IPS DF 19.7 (cell line): ENCODE measurements around the gene PDE2A.

Experiments
- DNase-seq: peaks from one replicate; pipeline ENCODE4 v3.0.0-alpha.2; 2013; ENCODE audit warnings: low read depth, low spot score

Gene PDE2A

DNA sequence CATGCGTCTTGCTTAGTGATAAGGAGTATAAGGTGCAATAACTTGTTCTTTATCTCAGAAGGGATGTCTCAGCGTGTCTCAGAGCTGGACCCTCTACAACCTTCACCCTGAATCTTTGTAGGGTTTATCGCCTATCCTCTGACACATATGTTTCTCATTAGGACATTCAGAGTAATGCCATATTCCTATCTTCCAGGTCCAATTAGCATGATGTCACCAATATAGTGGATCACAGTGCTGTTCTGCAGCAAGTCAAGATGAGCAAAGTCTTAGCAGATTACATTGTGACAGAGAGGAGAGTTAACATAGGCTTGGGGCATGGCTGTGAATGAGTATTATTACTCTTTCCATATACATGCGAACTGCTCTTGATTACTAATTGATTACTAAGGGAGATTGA, 129.6 kb downstream of the PDE2A start:
- DNase-seq = no peak

DNA sequence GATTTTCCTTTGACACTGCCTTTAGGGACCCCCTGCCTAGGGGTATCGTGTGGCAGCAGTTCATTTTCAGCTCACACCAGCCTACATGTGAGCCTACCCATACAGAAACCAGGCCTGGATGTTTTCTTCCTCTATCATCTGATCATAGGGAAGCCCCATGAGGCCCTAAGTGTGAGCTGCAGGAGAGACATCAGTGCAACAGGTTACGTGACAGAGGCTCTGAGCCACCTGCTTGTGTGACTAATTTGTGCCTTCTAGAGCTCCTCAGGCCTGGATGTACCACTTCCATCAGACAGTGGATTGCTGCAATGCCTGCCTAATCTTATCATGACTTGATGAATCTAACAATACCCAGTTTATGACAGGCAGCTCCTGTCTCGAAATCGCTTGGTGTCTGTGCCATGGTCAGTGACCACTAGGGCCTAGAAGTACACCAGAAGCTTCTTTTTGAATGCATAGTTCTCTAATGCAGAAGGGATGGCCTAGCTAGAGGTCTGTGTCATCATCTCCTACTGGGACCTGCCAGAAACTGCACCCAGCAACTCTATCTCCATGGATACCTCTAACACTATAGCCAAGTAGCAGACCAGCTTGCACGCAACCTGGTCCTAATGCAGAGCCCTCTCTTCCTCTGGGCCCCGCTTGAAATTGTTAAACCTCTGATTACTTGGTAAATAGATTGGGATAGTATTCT, 130.2 kb downstream of the PDE2A start:
- DNase-seq = no peak

DNA sequence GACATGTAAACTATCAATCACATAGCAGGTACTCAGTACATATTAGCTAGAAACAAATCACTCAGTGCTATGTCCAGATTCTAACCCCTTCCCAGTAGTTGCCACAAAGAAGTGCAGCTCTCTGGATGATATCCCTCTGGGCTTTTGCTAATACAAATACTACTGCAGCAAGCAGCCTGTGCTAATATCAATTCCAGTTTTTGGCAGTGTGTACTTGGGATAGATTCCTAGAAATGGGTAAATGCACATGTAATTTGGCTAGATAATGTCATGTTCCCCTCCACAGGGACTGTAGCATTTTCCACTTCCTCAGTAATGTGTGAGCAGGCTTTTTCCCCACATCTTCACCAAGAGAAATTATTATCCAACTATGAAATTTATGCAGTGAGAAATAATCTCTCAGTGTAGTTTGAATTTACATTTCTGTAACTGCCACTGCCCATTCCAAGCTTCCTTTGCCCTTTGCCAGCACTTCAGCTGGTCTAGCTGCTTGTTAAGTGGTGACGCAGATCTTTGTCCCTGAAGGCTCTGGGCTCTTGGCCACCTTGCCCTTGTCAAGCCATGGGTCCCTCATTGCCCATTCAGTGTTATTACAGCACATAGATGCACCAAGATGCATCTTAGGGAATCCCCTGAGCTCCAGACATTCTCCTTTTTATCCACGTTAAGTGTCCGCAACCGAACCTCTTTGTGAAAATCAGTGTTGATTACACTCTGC, 132.8 kb downstream of the PDE2A start:
- no peak for DNase-seq

DNA sequence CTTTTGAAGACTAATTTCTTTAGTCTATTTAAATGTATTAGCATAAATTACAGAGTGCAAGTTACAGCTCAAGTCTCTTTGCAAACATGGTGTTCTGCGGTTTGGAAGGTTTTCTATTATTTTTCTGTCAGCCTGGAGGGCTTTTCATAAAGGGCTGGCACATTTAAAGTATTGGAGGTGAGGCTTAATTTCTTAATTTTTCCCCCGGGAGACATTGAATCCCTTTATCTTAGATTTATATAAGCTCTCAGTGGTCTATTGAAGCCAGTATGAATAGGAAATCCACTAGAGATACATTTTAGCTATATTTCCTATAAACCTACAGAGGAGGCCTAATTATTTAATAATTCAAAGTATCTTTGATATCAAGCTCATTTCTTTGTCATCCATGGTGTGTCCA, 137.2 kb downstream of the PDE2A start:
- DNase-seq = no peak

DNA sequence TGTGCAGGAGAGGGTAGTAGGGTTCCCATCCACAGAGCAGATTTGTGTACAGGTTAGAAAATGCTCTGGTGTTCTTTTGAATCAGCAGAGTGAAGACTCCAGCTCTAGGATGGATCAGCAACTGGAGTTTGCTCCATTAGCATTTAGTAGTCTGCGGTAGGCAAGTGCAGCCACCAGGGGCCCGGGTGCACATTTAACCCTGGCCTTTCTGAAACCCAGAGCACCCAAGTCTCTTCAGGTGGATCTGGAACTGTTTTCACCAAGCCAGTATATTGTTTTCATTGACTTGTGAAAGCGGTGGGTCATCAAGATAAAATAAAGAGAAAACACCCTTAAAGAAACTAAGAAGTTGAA, 139.1 kb downstream of the PDE2A start:
- no peak for DNase-seq

DNA sequence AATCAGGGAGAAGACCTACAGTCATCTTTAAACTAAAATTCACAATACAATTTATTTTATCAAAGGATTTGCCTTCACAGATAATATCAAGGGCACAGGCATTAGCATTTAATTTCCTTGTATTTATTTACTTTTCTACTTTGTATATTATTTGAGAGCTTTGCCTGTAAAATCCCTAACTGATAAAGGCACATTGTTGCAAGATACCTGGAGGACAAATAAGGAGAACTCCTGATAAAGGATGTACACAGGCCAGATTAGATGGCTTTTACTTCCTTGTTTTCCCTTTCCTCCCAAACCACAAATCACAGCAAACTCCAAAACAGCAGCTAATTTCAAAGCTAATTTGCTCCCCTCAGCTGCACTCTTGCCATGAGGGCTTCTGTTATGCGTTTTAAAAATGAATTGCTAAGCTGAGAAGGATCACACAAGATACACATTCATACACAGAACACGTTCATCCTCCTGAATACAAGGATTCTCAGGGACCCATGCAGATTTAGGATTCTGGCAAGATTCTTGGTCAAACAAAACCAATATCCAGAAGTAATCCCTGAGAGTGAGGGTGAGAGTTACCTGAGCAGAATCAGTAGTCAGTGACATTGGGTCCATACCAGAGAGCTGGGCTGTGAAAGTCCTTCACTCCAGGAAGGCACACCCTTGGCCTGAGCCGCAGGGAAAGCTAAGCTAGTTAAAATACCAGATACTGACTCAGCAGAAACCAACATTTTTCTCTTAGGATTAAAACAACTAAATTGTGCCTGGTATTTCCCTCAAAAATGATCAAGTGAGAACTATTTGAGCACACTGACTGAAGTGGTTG, 139.6 kb downstream of the PDE2A start:
- no peak for DNase-seq

DNA sequence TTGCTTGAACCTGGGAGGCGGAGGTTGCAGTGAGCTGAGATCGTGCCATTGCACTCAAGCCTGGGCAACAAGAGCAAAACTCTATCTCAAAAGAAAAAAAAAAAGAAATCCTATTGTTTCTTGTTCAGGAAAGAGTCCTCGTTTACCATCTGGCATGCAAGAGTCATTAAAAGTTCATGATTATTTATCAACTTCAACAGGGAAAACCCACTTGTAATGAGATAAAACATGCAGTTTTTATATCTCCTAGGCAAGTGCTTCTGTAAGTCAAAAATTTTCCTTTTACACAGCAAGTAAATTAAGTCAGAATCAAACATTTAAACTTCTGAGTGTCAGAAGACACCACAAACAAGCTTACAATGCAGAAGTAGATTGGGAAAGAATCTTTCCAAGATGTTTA, 145.2 kb downstream of the PDE2A start:
- no peak for DNase-seq

DNA sequence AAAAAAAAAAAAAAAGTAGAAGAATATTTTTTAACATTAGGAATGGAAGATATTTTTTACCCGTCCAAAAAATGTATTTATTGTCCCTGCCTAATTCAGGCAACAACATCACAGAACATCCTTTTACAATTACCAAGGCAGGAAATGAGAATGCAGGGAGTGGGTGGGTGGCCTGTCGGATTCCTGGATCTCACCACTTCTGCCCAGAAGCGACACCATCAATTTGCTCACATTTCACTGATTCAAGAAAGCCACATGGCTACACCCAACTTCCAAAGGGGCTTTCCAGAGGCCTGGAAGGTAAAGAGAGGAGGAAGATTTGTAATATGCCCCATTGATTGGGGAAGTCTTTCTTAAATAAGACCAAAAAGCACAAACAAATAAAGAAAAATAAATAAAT, 146.1 kb downstream of the PDE2A start:
- DNase-seq = no peak
